ENCODE data around the gene STK39.
"Not testable (repeated sequence)": the region's sequence is repeated elsewhere in the genome, so short reads cannot be mapped to it uniquely, and the experiment has no call there.

The STK39 gene

DNA sequence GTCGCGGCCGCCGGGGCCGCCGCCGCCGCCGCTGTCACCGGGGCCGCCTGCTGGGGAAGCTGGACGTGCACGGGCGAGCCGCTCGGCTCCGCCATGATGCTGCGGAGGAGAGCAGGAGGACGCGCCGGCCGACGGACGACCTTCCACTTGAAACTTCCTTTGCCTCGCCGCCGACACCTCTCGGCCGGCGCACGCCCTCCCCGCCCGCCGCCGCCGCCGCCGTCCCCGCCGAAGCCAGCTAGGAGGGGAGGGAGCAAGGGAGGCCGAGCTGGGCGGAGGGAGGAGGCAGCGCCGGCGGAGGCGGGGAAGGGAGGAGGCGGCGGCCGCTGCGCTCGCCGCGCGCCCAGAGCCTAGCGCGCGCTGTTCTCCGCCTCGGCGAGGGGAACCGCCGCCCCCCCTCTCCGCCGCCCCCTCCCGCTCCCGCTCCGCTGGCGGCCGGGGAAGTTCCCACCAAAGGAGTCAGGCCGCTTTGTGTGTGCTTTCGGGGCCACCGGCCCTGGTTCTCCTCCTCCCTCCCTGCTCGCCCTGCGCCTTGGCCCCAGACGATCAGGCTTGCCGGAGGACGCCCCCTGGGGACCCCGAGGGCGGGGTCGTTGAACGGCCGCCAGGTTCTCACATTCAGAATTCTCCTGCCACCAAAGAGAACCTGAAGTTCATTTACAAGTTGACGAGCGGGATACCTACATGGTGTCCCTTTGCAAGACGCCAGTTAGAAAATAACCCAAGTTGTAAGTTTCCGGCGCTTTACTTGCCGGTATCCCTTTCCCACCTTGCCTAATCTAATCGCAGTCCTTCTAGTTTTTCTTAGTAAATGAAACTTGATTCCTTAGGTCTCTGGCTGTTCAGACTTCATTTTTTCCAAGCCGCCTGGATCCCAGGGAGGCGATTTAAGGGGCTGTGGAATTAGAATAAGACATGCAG is at the start of gene STK39:
TSS of gene STK39 (minus strand) at position 255 of the 921 bp plus-strand sequence. CDS start at position 95, 160 bp downstream.
- peak; percentile 76 for DNase-seq

DNA sequence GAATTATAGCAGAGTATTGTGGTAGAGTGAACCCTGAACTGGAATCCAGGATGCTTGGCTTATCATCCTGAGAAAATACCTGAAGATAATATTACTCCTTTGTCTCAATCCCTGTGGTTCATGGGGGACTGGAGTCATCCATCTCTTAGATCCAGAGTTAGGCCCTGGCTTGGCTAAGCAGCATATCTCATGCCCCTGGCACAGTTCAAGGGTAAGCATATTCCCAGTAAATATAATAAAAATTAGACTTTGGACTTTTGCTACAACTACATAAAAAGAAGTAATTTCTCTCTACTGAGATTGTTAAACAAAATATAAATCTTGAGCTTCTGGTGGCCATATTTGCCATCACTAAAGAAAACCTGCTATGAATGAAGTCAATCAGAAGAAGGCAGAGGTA is 47.7 kb upstream of the STK39 start:
- no peak for DNase-seq

DNA sequence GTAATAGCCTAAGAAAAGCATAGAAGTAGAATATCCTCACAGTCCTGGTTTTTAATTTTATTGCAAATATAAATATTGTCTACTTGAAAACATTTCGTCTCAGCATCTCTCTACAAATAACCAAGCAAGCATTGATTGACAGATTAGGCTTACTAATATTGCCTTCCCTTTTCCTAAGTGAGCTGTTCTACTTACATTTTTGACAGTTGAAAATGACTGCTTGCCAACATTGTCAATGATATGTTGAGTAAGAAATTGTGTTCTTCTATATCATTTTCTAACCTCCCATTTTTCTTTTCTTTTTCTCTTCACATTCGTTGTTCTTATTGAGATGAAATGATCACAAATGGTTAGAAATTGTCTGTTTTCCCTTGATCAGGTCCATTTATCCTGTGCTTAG is 47.0 kb upstream of the STK39 start:
- DNase-seq: no peak

DNA sequence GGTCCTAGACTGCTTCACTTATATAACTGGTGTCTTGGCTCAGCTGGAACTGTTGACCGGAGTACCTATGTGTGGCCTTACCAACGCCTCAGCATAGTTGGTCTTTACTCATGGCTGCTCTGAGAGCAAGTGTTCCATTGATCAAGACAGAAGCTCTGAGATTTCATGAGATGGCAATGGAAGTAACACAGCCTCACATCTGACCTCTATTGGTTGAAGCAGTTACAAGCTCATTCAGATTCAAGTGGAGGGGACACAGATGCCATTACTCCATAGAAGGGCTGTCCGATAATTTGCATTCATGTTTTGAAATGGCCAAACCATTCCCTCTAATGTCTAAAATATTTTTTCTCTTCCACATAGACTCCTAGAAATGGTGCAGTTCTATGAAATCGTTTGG is 46.4 kb upstream of the STK39 start:
- no peak for DNase-seq

DNA sequence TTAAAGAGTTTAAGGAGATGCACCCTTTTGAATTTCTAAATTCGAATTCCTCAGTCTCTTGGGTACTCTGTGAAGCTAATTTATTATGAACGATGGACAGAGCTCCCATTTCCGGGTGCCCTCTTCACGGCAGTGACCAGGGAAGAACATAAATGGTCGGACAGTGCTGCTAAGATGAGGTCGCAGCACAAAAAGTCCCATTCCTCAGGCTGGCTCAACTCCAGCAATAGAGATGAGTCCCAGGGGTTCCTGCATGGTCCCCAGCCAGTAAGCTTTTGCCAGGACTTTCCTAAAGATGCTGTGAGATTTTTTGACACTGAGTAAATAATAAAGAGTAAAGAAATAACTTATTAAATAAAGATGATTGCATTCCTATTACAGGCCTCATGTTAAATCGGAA is 43.0 kb upstream of the STK39 start:
- DNase-seq: no peak

DNA sequence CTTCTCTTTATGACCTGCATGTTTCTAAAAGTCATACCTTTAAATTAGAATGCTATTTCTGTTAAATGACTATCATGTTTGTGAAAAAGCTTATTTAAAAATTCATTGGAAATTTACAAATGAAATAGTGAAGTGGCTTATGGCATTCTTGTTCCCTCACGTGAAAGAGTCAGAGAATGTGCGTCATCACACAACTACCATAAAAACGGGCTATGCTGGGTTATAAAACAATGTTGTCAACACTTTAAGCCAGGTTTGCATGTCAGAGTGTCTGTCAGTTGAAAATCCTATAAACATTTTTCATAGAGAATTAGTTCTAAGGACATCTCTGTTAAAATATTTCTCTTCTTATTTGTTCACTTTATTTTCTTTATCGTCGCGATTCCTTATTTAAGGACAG is 42.5 kb upstream of the STK39 start:
- DNase-seq: no peak

DNA sequence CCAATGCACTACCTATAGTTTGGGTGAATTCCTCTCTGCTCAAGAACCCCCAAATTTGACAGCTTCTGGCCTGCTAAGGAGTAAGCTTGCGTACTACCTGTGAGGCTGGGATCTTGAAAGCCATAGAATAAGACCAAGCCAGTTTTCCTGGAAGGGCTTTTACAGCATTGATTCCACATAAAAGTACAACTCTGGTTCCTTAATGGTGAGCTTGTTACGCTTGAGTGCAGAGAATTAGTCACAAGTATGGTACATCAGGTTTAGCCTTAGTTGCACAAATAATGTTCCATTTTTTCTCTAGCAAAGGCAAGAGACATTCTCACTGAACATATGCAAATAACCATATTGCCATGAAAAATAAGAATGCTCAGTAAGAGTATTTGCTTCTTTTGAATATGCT is 39.1 kb upstream of the STK39 start:
- no peak for DNase-seq

DNA sequence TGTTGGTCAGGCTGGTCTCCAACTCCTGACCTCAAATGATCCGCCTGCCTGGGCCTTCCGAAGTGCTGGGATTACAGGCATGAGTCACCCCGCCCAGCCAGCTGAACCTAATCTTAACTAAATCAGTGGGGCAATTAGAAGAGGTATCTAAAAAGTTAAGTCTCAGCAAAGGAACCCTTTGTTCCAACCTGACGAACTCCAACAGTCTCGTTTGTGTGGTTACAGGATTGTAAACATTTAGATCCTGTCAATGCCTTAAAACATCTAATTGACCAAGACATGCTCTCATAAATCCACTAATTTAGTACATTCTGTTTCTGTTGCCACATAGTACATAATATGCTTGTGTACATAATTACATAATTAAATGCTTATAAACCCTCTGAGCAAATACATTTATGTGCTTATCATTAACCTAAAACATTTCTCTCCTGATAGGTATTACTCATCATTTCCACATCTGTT is 31.1 kb upstream of the STK39 start:
- no peak for DNase-seq

DNA sequence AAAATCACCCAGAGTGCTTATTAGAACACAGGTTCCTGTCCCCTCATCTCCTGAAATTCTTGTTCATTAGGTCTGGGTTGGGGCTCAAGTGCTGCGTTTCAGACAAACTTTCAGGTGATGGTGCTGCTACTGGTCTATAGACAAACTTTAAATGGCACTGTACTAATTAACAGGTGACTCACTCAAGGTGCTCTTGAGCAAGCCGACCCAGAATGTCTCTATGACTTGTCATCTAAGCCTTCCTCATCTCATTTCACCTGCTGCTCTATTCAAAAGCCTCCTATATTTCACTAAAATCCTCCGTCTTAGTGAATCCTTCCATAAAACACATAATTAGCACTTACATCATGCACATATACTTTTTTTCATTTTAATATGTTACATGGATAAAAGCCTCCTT is 29.9 kb upstream of the STK39 start:
- no peak for DNase-seq

DNA sequence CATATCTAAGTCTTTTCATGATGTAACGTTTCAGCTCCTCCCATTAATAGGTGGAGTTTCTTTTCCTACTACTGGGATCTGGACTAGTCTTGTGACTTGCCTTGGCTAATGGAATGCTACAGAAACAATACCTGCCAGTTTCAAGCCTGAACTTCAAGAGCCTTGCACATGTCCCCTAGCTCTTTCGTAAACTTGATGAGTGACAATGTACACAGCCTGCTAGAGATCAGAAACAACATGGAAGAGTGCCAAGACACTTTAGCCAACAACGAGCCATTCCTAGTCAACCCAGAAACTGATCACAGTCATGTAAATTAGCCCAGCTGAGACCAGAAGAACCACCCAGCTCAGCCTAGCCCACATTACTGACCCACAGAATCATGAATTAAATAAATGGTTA is 24.8 kb upstream of the STK39 start:
- no peak for DNase-seq

DNA sequence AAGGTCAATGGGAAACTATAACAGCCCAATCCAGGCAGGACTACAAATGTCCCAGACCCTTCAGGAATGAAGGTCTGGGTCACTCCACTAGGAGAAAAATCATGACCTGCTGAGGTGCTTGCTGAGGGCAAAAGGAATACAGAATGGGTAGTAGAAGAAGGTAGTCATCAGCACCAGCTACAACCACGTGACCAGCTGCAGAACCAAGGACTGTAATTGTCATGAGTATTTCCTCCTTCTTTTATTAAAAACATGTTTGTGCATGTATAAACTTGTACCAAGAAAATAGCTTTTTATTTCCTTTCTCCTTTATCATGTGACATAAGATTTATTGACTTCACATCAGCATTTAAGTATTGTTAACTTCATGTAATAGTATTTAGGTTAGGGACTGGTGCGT is 15.5 kb upstream of the STK39 start:
- not testable (repeated sequence) for DNase-seq

DNA sequence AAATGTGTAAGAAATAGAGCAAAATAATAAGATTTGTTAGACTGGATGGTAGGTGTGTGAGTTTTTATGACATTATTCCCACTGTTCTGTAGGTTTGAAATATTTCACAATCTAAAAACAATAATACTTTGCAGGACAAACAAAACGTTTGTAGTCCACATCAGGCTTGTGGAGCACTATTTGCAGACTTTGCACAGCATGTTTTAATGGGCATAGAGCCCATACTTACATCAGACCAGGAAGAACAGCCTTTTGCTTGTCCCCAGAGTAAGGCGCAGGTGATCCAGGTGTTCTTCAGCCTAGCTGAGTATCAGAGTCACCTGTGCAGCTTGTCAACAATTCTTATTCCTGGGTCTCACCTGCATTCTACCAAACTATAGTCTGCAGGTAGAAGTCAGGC is 9.1 kb upstream of the STK39 start:
- DNase-seq: no peak

DNA sequence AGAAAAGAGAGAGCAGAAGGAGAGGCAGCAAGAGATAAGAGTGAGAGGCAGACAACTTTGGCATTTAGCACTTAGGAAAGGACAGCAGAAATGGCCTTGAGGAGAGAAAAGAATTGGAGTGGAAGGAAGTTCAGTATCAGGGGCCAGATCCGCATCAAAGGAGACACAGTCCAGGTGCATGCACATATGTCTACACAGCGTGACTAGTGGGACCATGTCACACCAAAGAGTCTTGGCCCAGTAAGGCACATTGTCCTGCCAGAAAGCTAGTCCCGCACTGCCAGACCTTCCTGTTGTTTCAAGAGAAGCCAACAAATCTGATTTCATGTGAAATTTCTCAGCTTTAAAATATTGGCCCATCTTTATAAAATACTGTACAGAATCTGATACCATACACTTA is 8.5 kb upstream of the STK39 start:
- no peak for DNase-seq

DNA sequence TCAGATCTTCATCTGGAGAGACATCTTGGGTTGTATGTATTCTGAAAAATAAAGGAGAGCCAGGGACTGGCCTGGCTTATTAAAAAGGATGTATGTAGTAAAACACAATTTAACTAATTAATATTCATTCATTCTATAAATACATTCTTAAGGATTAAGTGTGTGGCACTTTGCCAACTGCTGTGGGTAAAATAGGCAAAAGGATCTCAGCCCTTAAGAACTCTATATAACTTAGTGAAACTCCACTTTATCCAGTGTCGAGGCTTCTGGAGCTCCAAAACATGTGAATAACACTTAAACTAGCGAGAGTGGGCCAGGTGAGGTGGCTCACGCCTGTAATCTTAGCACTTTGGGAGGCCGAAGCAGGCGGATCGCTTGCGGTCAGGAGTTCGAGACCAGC is 7.7 kb upstream of the STK39 start:
- no peak for DNase-seq

DNA sequence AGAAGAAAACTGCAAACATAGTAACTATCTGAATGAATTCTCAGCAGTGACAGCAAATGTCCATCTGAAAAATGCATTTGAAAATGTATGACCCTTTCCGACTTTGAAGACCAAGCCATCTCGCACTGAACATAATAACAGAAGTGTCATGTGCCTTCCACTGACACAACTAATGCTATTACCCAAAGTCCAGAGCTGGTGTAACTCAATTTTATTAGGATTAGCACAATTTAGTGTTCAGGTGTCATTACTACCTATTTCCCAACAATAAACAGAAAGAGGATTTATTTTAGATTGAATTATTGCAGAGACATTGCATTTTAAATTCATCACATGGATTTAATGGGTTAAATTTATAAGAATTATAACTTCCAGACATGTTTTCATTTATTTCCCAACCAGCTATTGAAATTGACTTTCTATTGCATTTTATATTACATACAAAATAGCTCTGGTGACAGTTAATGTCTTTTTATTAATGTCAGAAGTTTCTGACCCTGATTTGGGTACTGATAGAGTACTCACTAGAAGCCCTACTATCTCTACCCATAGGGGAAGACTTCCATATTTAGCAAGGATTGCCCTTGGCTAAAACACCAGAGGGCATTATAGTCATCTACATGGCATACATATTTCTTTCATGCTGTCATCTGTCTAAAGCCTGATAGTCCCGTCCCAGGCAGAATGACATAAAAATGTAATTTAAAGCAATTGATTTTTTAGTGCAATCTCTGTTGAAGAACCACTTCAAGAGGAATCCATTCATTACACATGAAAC is 7.0 kb upstream of the STK39 start:
- DNase-seq: no peak

DNA sequence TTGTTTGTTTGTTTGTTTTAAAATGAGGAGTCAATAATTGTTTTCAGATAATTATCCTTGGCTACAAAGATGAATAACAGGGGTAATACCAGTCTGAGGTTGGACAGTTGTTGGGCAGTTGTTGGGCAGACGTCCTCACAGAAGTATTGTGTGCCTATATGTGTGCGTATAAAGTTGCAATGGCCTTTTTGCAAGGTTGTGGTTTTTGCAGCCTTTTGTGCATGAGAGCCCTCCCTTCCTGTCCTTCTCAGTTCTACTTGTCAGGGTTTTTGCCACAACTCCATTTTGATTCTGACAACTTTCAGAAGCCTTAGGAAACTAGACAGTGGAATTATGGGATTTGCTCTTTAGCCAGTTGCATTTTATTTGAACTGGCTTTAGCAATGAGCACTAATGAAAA is 6.0 kb upstream of the STK39 start:
- DNase-seq: no peak

DNA sequence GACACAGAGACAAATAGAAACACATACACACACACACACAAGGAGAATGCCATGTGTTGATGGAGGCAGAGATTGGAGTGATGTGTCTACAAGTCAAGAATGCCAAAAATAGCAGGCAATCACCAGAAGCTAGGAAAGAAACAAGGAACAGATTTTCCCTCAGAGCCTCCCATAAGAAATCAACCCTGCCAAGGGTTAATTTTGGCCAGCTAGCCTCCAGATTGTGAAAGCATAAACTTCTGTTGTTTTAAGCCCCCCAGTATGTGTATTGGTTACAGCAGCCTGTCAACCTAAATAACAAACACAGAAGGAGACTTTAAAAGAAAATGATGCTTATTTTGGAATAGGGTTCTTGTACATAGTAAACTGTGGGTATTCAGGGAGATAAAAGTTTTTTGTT is 5.6 kb upstream of the STK39 start:
- no peak for DNase-seq

DNA sequence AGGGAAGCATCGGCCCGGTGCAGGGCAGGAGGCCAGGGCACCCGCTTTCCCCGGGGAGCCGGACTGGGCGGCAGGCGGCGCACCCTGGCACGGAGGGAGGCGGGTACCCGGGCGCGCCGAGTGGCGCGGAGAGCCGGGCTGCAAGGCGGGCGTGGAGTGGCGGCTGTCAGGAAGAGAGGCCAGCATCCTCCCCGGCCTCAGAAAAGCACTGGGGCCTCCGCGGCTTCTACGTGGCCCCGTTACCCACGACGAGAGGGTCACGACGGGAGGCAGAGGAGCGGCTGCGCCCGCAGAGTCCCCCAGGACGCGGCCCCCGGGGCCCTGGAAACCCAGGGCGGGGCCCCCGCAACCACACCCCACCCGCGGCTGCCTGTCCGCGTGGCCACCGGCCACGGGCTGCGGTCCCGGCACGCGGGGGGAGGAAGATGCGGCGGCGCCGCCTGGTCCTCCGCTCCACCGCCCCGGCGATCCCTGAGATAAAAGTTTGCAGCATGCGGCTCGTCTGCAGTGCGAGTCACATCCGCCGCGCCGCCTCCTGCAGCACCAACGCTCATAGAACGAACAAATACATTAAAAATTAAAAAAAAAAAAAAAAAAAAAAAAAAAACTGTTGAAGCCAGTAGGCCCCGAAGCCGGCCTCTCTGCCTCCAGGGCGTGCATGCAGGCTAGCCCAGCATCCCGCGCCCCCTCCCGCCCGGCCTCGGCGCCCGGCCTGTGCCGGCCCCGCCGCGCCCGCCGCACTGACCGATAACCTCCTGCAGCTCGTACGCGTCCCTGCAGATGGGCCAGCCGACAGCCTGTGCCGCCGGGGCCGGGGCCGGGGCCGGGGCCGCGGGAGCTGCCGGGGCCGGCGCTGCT is 683 bp downstream of the STK39 start:
- peak; percentile 85 for DNase-seq

DNA sequence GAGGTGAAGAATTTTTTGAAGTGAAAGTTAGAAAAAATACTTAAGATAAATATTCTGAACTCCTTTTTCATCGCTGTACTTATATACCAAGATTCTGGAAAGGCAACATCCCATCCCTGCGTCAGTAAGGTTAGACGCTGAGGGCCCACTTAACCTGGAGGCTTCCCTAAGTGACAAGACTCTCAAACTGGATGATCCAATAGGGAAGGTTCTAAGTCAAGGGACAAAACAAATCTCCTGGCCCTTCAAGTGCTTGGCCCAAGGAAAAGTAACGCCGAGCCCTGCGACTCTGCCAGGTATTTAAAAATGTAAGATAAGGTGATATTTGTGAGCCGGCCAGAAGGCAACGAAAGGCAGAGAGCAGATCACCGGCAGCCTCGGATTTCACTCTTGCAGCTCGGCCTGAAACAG is 1.3 kb downstream of the STK39 start:
- DNase-seq: no peak

DNA sequence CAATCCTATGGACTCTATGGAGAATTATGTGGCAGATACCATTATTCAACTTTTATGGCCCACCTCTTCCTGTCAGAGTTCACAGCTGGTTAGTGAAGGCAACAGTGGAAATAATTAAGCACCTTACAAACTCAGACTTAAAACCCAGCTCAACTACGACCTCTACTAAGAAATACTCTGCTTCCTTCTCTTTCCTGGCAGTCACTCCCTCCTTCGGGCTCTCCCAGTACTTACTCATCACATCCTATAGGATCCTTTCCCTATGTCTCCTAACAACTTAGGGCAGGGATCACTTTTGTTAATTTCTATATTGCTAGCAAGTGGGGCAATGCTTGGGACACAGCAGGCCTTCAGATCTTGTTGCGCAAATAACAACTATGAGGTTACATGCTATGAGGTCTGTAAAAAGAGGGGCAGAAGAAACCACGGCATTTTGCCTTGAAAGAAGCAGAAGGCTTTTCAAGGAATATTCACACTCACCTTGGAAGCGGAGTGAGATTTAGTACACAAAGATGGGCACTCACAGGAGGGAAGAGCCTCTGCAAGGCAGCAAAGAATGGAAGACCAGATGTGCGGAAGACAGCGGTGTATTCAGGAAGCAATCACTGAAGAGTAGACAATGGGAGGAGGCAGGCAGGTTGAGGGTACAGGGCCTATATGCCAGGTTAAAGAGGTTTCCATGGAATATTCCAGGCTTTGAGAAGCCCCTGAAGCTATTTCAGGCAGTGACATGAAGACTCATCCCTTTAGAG is 2.1 kb downstream of the STK39 start:
- DNase-seq: peak; percentile 14

DNA sequence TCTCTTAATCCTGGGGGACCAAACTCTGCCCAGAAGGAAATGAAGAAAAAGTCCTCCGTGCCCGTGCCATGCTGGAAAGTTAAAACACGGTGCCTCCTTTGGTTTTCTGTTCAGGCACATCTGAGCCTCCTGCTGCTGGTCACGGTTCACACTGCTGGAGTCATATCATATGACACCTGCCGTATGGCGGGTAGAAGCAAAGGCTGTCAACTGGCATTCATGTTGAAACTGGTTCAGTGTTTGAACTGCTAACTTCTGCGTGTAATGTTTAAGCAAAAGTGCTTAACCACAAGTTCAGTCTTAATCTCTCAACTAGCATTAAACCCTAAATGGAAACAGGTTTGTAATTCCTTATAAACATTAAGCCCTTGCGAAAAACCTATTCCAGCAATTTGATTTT is 3.1 kb downstream of the STK39 start:
- DNase-seq: peak; percentile 53

DNA sequence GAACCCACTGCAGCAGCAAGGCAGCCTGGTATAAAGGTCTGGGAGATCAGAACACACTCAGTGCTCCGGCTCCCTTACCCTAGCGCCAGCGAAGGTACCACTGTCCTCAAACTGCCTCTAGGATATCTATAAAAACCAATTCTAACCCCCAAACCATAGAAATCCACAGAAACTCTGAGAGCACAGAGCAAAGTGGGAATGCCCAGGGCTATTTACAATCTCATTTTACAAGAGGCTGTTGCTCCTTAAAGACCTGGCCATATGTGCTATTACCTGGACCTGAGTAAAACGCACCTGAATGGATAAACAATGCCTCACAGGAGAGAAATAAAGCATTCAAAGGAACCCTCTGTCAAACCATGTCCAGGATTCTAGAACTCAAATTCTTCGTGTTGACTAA is 4.3 kb downstream of the STK39 start:
- DNase-seq: no peak

Data from CD4-positive, alpha-beta T cell treated with Interleukin-4 for 4 hours (primary cell).